ENCODE measurements around the gene PNMA1.
A peak's percentile ranks its signal among the peaks of the same experiment; 100 is the strongest.

The PNMA1 gene

DNA sequence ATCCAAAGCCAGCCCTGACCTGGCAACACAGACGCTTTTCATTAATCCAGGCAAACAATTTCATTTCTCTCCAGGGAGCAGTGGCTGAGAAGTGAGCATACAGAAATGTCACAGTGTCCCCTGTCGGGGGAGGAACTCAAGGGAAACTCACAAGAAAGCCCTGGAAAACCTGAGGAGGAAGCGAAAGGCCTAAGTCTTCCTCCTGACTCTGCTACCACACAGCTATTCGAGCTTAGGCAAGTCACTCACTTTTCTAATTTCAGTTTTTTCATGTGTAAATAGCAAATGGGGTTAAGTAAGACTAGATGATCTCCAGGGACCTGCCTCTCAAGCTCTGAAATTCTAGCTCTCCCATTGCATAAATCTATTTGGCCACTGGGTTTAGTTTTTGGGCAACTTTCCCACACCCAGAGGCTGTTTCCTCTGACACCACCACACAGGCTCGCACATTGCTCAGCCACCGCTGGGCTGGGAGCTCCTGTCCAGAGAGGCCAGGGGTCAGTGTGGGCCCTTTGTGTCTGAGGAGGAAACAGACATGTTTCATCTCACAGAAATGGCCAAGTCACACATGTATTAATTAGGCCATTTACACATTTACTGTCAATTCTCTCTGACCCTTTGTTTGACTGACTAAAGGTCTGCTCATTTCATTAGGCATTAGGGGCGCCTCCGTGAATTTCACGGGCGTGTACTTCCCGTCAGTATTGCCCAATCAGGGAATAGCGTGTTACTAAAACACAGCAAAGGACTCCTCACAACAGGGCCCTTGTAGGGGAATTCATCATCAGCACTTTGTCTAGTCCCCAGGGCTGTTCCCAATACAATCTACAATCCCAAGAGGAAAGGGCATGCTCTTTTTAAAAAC, 9.8 kb upstream of the PNMA1 start:
- H3K9ac ChIP-seq (ENCODE audit: low read length), result no peak overlapping the region
- H3K27ac ChIP-seq (ENCODE audit: low read depth, low read length), result peak overlapping the region; percentile 79
- no peaks in the 10 kb centered on the region for H3K27me3 ChIP-seq (ENCODE audit: control insufficient read depth, insufficient read depth, low read length)
- H3K4me3 ChIP-seq (ENCODE audit: low read length), result no peak overlapping the region
- peaks cover 31% of the 10 kb centered on the region for H3K4me1 ChIP-seq (ENCODE audit: control insufficient read depth, insufficient read depth, low read length)
- peaks cover 61% of the 10 kb centered on the region for H3K36me3 ChIP-seq (ENCODE audit: control insufficient read depth, insufficient read depth, low read length)

DNA sequence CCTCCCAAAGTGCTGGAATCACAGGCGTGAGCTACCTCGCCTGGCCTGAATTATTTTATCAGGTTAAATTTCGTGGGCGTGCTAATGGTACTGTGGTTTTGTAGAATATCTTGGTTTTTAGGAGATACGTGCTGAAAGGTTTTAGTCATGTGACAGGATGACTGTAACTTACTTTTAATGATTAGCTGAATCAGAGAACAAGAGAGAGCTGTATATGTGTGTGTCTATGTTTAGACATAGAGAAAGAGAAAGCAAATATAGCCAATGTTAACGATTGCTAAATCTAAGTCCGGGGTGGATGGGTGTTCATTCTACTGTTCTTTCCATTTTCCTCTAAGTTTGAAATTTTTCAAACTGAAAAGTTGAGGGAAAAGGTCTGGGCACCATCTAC, 9.2 kb upstream of the PNMA1 start:
- peak overlapping the region; percentile 79 for H3K27ac ChIP-seq (ENCODE audit: low read depth, low read length)
- peaks cover 32% of the 10 kb centered on the region for H3K4me1 ChIP-seq (ENCODE audit: control insufficient read depth, insufficient read depth, low read length)
- H3K36me3 ChIP-seq (ENCODE audit: control insufficient read depth, insufficient read depth, low read length), result peaks cover 59% of the 10 kb centered on the region
- no peaks in the 10 kb centered on the region for H3K27me3 ChIP-seq (ENCODE audit: control insufficient read depth, insufficient read depth, low read length)
- no peak overlapping the region for H3K9ac ChIP-seq (ENCODE audit: low read length)
- no peak overlapping the region for H3K4me3 ChIP-seq (ENCODE audit: low read length)

DNA sequence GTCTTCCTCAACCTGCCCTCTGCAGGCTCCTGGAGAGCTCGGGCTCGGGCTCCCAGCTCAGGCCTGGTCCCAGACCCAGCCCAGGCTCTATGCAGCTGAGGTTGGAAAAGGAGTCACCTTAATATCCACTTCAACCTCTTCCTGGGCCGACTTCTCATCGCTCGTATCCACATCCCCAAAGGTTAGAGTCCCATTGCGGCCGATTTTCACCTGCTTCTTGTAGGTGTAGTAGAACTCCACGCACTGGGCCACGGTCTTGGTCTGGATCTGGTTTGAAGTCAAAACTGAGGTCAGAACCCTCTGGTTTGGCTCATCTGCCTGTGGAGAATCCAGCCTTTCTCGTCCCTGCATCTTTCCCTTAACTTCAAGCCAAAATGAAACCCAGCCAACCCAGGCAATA, 8.4 kb upstream of the PNMA1 start:
- H3K27me3 ChIP-seq (ENCODE audit: control insufficient read depth, insufficient read depth, low read length), result no peaks in the 10 kb centered on the region
- H3K4me1 ChIP-seq (ENCODE audit: control insufficient read depth, insufficient read depth, low read length), result peaks cover 40% of the 10 kb centered on the region
- peaks cover 58% of the 10 kb centered on the region for H3K36me3 ChIP-seq (ENCODE audit: control insufficient read depth, insufficient read depth, low read length)
- H3K9ac ChIP-seq (ENCODE audit: low read length), result no peak overlapping the region
- H3K4me3 ChIP-seq (ENCODE audit: low read length), result no peak overlapping the region
- H3K27ac ChIP-seq (ENCODE audit: low read depth, low read length), result no peak overlapping the region

DNA sequence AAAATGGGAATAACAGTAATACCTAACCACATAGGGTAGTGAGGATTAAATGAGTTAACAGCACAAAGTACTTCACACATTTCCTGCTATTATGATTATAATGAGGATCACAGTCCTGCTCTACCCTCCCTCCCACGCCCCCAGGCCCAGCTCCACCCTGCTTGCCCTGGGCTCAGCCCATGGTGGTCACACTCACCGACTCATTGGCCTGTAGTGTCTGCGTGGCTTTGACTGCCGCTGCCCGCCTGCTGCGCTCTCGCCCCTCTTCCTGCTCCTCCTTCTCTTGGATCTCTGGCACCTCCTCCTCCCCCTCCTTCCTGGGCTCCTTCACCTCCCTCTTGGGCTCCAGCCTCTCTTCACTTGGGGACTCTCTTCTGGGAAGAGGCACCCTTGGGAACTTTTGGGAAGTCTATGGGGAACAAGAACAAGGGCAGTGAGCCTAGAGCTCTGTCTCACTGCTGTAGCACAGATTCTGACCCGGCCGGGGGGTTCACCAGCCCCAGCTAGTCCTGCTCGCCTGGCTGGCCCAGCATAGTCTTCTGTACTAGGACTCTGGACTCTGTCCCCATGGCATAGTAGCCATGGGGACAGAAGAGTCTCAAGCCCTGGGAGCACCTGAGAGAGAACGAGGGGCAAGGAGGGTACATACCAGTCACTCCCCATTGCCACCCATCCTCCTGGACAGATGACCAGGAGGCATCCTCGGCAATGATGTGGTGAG, 7.1 kb upstream of the PNMA1 start:
- H3K4me1 ChIP-seq (ENCODE audit: control insufficient read depth, insufficient read depth, low read length), result peaks cover 49% of the 10 kb centered on the region
- peak overlapping the region; percentile 18 for H3K27ac ChIP-seq (ENCODE audit: low read depth, low read length)
- H3K27me3 ChIP-seq (ENCODE audit: control insufficient read depth, insufficient read depth, low read length), result no peaks in the 10 kb centered on the region
- H3K4me3 ChIP-seq (ENCODE audit: low read length), result no peak overlapping the region
- H3K9ac ChIP-seq (ENCODE audit: low read length), result no peak overlapping the region
- peaks cover 45% of the 10 kb centered on the region for H3K36me3 ChIP-seq (ENCODE audit: control insufficient read depth, insufficient read depth, low read length)

DNA sequence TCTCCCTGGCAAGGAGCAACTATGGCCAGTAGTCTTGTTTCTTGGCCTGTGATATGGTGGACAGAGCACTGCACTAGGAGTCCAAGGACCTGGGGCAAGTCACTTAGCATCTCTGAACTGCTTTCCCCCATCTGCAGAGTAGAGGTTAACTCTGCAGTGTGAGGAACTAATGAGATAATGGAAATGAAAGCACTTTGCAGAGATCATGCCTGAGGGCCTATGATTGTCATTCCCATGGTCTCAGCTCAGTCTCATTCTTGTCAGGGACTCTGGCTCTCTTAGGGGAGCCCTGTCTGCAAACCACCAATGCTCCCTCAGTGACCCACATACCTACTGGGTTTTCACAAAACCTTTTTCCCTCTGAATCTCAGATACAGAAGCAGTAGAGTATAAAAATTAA, 6.5 kb upstream of the PNMA1 start:
- Histone ChIP-seq H3K27ac (ENCODE audit: low read depth, low read length) (no peak overlapping the region), H3K4me3 (ENCODE audit: low read length) (no peak overlapping the region), H3K27me3 (ENCODE audit: control insufficient read depth, insufficient read depth, low read length) (no peaks in the 10 kb centered on the region), H3K36me3 (ENCODE audit: control insufficient read depth, insufficient read depth, low read length) (peaks cover 39% of the 10 kb centered on the region), H3K4me1 (ENCODE audit: control insufficient read depth, insufficient read depth, low read length) (peaks cover 52% of the 10 kb centered on the region), H3K9ac (ENCODE audit: low read length) (no peak overlapping the region)

DNA sequence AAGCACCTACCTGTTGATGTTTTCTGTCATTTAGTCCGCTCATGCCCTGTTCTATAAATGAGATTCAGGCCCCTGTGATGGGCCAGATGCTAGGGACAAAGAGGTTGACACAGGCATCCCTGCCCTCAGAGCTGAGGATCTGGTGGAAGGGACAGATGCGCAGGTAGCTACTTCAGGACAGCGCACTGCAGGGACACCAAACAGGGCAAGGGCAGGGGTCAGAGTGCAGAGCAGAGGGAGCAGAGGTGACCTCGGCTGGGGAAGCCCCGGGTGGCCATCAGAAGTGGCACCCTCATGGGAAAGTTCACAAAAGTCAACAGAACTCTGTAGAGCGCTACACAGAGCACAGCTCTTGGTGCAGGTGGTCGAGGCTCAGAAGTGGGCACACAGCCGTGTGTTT, 5.6 kb upstream of the PNMA1 start:
- Histone ChIP-seq H3K4me1 (ENCODE audit: control insufficient read depth, insufficient read depth, low read length) (peaks cover 48% of the 10 kb centered on the region), H3K27ac (ENCODE audit: low read depth, low read length) (peak overlapping the region; percentile 95), H3K4me3 (ENCODE audit: low read length) (no peak overlapping the region), H3K27me3 (ENCODE audit: control insufficient read depth, insufficient read depth, low read length) (no peaks in the 10 kb centered on the region), H3K9ac (ENCODE audit: low read length) (no peak overlapping the region), H3K36me3 (ENCODE audit: control insufficient read depth, insufficient read depth, low read length) (peaks cover 32% of the 10 kb centered on the region)

DNA sequence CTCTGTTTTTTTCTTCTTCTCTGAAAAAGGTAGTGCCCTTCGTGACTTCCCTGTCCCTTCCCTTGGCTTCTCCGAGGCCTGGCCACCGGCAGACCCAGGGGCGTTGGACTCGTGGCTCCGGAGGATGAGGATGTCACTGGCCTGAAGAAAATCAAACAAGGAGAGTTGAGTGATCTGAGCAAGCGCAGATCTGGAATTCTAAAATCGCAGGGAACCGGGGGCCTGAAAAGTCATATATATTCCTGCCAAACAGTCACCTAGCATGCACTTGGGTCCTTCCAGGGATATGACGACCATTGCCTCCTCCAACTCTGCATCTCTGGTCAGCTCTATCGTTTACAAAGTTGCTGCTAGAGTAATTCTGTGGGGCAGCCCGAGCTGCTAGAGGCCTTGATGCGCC, 5.2 kb upstream of the PNMA1 start:
- Histone ChIP-seq H3K4me3 (ENCODE audit: low read length) (no peak overlapping the region), H3K4me1 (ENCODE audit: control insufficient read depth, insufficient read depth, low read length) (peaks cover 48% of the 10 kb centered on the region), H3K27me3 (ENCODE audit: control insufficient read depth, insufficient read depth, low read length) (no peaks in the 10 kb centered on the region), H3K27ac (ENCODE audit: low read depth, low read length) (peak overlapping the region; percentile 95), H3K36me3 (ENCODE audit: control insufficient read depth, insufficient read depth, low read length) (peaks cover 29% of the 10 kb centered on the region), H3K9ac (ENCODE audit: low read length) (no peak overlapping the region)

DNA sequence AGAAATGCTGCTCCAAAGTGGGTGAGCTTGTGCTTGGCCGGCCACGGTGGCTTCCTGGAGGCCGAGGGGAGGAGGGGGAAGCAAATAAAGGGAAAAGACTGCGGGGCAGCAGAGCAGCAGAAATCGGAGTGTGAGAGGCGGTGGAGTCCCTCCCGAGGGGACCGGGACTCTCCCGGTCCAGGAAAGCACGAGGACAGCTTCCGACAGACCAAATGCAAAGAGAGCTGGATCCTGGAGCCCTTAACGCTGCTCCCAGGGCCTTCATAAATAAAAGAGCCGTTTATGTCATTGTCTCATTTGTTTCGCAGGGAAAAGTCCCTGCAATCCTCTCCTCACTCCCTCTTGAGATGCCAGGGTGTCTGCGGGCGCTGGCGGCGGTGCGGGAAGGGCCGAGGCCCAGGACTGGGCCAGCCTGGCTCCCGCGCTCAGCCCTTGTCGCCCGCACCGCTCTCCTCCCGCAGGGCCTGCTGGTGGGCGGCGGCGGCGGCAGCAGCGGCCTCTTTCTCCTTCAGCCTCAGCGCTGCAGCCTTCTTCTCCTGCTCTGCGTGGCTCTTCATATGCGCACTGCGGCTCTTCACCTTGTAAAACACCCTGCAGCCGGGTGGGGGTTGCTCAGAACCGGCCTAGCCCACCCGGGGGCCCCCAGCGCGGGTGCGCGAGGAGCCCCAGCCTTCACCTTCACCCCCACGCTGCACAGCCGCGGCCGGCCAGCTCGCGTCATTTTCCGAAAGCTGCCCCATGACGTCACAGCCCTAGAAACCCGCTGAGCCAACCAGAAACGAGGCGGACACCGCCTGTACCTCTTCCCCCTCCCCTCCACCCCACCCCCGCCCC, 4.5 kb upstream of the PNMA1 start:
- H3K36me3 ChIP-seq (ENCODE audit: control insufficient read depth, insufficient read depth, low read length), result peaks cover 25% of the 10 kb centered on the region
- peak overlapping the region; percentile 36 for H3K9ac ChIP-seq (ENCODE audit: low read length)
- peak overlapping the region; percentile 95 for H3K27ac ChIP-seq (ENCODE audit: low read depth, low read length)
- peaks cover 42% of the 10 kb centered on the region for H3K4me1 ChIP-seq (ENCODE audit: control insufficient read depth, insufficient read depth, low read length)
- H3K4me3 ChIP-seq (ENCODE audit: low read length), result peak overlapping the region; percentile 52
- no peaks in the 10 kb centered on the region for H3K27me3 ChIP-seq (ENCODE audit: control insufficient read depth, insufficient read depth, low read length)

DNA sequence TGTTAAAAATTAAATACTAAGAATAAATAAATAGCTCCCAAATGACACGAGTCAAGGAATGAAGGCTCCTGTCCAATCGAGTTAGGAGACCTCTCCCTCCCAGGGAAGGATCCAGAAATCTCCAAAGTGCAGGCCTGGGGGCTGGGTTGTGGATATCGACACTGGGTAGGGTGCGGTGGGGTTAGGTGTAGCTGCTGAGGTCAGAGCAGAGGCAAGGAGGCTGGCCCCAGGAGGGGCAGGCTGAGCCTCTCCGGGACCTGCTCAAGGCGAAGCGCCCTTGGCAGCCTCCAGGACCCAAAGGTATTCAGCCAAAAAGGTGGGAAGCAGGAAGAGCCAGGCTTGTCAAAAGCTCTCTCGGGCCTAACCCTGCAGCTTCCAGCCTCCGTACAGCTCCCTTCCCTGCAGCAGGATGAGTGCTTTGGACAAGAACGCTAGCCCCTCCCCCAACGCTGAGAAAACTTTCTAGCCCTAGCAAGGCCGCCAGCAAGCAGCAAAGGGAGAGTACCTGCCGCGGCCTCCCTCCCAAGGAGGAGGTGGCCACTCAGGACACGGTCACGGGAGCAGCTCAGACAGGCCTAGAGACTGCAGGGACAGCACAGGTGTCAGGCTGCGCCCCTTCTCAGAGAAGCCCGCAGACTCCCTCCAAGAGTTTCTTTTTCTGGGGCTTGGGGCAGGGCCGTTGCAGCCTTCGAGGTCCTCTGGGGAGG, 3.7 kb upstream of the PNMA1 start:
- H3K27ac ChIP-seq (ENCODE audit: low read depth, low read length), result peak overlapping the region; percentile 95
- peak overlapping the region; percentile 52 for H3K4me3 ChIP-seq (ENCODE audit: low read length)
- peaks cover 37% of the 10 kb centered on the region for H3K4me1 ChIP-seq (ENCODE audit: control insufficient read depth, insufficient read depth, low read length)
- peak overlapping the region; percentile 36 for H3K9ac ChIP-seq (ENCODE audit: low read length)
- peaks cover 22% of the 10 kb centered on the region for H3K36me3 ChIP-seq (ENCODE audit: control insufficient read depth, insufficient read depth, low read length)
- no peaks in the 10 kb centered on the region for H3K27me3 ChIP-seq (ENCODE audit: control insufficient read depth, insufficient read depth, low read length)

DNA sequence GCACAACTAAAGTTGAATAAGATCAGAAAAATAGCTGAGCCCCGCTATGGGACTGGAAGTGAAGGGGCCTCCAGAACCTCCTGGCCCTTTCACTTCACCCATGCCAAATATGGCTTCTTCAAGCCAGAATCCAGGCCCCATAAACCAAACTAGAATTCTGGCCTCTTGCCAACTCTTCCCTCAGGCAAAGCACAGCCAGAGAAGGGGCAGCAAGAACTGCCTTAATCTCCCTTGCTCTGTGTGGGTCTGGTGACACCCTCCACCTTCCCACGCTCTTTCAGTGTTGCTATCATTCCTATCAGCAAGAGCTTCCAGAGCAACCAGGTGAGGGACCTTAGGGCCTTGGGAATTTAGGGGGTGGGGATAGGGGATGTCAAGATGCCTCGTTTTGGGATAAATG, 3.1 kb upstream of the PNMA1 start:
- H3K27ac ChIP-seq (ENCODE audit: low read depth, low read length), result peak overlapping the region; percentile 95
- no peaks in the 10 kb centered on the region for H3K27me3 ChIP-seq (ENCODE audit: control insufficient read depth, insufficient read depth, low read length)
- H3K9ac ChIP-seq (ENCODE audit: low read length), result no peak overlapping the region
- H3K4me3 ChIP-seq (ENCODE audit: low read length), result peak overlapping the region; percentile 10
- H3K4me1 ChIP-seq (ENCODE audit: control insufficient read depth, insufficient read depth, low read length), result peaks cover 34% of the 10 kb centered on the region
- H3K36me3 ChIP-seq (ENCODE audit: control insufficient read depth, insufficient read depth, low read length), result peaks cover 16% of the 10 kb centered on the region

DNA sequence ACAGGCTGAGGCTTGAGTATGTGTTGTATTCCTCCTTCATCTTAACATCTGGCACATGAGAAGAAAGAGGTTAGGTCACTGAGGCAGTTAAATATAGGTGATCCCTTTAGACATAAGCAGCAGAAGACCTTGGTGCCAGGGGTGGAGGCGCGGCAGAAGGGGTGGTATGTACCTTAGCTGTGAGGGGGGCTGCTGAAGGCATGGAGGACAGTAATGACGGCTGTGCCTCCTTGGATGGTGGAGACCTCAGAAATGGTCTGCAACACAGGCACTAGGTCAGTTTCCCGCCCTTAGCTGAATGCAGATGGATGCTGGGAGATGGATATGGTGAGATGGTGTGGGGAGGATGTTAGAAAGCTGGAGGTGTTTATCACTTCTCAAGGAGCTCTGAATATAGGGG, 1.5 kb upstream of the PNMA1 start:
- H3K4me3 ChIP-seq (ENCODE audit: low read length), result no peak overlapping the region
- no peak overlapping the region for H3K27ac ChIP-seq (ENCODE audit: low read depth, low read length)
- H3K4me1 ChIP-seq (ENCODE audit: control insufficient read depth, insufficient read depth, low read length), result peaks cover 34% of the 10 kb centered on the region
- H3K36me3 ChIP-seq (ENCODE audit: control insufficient read depth, insufficient read depth, low read length), result peaks cover 4% of the 10 kb centered on the region
- H3K9ac ChIP-seq (ENCODE audit: low read length), result no peak overlapping the region
- no peaks in the 10 kb centered on the region for H3K27me3 ChIP-seq (ENCODE audit: control insufficient read depth, insufficient read depth, low read length)

DNA sequence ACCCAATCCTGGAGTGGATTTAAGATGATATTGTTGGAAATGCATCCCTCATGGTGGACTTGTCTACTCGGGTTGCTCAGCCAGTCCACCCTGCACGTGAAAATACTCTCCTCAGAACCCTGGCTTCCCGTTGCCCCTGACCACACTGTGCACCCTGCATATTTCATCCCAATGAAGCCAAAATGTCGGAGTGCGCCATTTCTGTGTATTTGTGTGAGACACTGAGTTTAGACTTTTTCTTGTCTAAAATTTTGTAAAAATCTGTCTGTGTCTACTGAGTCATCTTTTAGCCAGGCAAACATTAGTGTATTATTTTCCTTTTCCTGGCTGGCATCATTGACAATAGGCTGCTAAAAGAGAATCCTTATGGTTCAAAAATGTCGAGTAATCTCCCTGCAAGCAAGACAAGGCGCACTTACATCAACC, 485 bp upstream of the PNMA1 start:
- Histone ChIP-seq H3K4me1 (ENCODE audit: control insufficient read depth, insufficient read depth, low read length) (peaks cover 33% of the 10 kb centered on the region), H3K36me3 (ENCODE audit: control insufficient read depth, insufficient read depth, low read length) (peaks cover 4% of the 10 kb centered on the region), H3K4me3 (ENCODE audit: low read length) (peak overlapping the region; percentile 72), H3K27ac (ENCODE audit: low read depth, low read length) (peak overlapping the region; percentile 96), H3K9ac (ENCODE audit: low read length) (no peak overlapping the region), H3K27me3 (ENCODE audit: control insufficient read depth, insufficient read depth, low read length) (no peaks in the 10 kb centered on the region)
